ENCODE results near the gene UNC13C.

- TF ChIP-seq REST (IDR thresholded peaks at IDR 0.05; ENCODE audit: borderline replicate concordance in 1 of 2, low read depth in 1 of 2, low read length in 2 of 2) (no peak), SKIL (CRISPR knock-in tag; IDR thresholded peaks at IDR 0.05; ENCODE audit: borderline replicate concordance) (no peak), RAD21 (CRISPR knock-in tag; IDR thresholded peaks at IDR 0.05) (no peak), CSRNP2 (CRISPR knock-in tag; conservative IDR thresholded peaks at IDR 0.05; ENCODE audit: low read depth) (no peak)
Observed at GRCh38 chr15:54011656-54012055, 33.4 kb downstream of the UNC13C start.
